ENCODE measurements around the gene SGF29. TPM values are rescaled to one million over a fixed set of nuclear protein-coding genes. Genes with fewer than 3 reads are reported as not detected.
"Not testable (repeated sequence)": the region's sequence is repeated elsewhere in the genome, so short reads cannot be mapped to it uniquely, and the experiment has no call there.

SGF29 gene
- polyA plus RNA-seq, 1 experiment: 1.7 TPM

DNA sequence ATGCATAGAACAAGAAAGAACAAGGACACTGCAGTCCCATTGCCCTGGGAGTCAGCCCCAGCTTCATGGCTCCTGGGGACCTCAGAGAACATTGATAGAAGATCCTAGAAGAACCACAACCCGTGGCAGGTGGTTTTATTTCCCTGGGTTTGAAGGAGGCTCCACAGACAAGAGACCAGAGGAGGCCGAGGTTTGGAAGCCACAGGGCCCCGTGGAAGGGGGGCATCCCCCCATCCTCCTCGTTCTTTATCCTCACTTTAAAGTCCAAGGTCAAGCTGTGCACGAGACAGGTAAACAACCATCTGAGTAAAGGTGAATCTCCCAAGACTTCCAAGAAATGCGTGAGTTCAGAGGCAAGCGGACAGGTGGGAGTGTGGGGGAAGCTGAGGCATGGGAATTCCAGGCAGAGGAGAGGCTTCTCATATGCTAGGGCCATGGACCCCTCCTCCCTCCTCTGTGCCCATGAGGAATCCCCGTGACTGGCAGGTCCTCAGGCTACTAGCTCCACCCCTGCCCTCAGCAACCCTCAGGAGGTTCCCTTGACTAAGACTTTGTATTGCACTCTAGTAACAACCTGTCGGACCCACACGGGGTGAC, 57.0 kb downstream of the SGF29 start:
- no peak for DNase-seq (ENCODE audit: low read depth, low spot score)
- peak overlapping the region; percentile 34 for H3K27ac ChIP-seq (ENCODE audit: low read depth, low read length)
- ChIA-PET POLR2A (no interaction called here), CTCF (interaction anchor here (0.6 to 0.9 kb wide), 3 partner anchors 11 to 23 kb away, joined by 3 to 4 read pairs (median 4); partner anchors contain the start of gene SULT1A2)
- no peak overlapping the region for H3K4me3 ChIP-seq (ENCODE audit: low read depth, low read length)
- TF ChIP-seq, protein P1, sequence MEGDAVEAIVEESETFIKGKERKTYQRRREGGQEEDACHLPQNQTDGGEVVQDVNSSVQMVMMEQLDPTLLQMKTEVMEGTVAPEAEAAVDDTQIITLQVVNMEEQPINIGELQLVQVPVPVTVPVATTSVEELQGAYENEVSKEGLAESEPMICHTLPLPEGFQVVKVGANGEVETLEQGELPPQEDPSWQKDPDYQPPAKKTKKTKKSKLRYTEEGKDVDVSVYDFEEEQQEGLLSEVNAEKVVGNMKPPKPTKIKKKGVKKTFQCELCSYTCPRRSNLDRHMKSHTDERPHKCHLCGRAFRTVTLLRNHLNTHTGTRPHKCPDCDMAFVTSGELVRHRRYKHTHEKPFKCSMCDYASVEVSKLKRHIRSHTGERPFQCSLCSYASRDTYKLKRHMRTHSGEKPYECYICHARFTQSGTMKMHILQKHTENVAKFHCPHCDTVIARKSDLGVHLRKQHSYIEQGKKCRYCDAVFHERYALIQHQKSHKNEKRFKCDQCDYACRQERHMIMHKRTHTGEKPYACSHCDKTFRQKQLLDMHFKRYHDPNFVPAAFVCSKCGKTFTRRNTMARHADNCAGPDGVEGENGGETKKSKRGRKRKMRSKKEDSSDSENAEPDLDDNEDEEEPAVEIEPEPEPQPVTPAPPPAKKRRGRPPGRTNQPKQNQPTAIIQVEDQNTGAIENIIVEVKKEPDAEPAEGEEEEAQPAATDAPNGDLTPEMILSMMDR (IDR thresholded peaks at IDR 0.05; ENCODE audit: low read depth, low read length): no peak
- H3K27me3 ChIP-seq (ENCODE audit: control insufficient read depth, insufficient read depth, low read length): peaks cover 37% of the 10 kb centered on the region
- no peaks in the 10 kb centered on the region; the same call in 1 of the 2 replicates for H3K9me3 ChIP-seq (ENCODE audit: control insufficient read depth, insufficient read depth, low read length)

DNA sequence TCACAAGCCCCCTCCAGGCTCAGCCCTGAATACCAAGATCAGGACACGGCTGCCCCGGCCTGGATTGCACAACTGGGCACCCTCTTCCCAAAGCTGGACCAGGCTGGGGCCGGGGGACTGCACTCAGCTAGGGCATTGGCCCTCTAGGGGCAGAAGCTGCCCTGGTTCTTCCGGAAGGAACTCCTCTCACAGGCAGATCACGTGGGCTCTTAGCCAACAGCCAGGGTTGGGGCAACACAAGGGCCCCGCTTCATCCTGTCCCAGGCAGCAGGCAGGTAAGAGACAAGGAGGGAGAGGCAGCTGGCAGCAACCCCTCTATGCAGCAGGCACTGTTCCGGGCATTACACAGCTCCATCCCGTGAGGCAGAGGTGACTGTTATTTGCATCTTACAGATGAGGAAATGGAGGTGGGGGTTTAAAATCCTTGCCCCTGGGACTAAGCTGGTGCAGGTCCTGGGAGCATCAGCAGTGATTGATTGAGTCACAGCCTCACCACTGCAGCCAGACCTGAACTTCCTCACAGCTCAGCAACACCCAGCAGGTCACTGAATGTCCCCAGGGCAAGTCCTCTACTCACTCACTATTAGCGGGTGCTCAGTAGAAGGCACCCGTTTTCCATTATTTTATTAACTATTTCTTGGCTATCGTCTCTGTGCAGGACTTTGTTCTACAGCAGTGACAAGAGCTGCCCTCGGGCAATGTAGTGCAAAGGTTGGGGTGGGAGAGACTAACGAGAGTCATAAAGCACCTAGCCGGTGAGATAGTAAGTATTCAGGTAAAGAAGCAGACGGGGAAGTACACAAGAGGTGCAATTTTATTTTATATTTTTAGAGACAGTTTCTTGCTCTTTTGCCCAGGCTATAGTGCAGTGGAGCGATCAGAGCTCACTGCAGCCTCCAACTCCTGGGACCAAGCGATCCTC, 58.9 kb downstream of the SGF29 start:
- H3K4me3 ChIP-seq (ENCODE audit: low read depth, low read length); H3K9me3 ChIP-seq (ENCODE audit: control insufficient read depth, insufficient read depth, low read length); DNase-seq (ENCODE audit: low read depth, low spot score); CTCF ChIA-PET; H3K27ac ChIP-seq (ENCODE audit: low read depth, low read length); POLR2A ChIA-PET: not testable (repeated sequence)
- H3K27me3 ChIP-seq (ENCODE audit: control insufficient read depth, insufficient read depth, low read length): peaks cover 26% of the 10 kb centered on the region

DNA sequence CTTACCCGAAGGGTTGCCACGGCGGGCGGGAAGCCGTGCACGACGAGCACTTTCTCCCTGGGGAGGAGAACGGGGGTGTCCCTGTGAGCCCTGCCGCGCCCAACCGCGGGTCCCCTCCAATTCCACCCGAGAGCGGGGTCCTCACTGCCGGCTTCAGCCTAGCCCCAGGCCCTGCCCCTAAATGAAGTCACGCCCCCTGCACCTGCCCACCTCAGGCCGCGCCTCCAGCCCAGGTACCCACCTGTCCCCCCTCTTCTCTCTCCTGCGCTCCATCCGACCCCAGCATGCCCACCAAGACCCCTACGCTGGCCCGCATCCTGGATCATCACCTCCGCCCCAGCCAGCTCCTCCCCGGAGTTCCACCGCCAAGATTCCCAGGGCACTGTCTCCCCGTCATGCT, 60.2 kb downstream of the SGF29 start:
- H3K27ac ChIP-seq (ENCODE audit: low read depth, low read length); H3K4me3 ChIP-seq (ENCODE audit: low read depth, low read length); CTCF ChIA-PET; H3K9me3 ChIP-seq (ENCODE audit: control insufficient read depth, insufficient read depth, low read length); POLR2A ChIA-PET; DNase-seq (ENCODE audit: low read depth, low spot score): not testable (repeated sequence)
- H3K27me3 ChIP-seq (ENCODE audit: control insufficient read depth, insufficient read depth, low read length): peaks cover 23% of the 10 kb centered on the region

DNA sequence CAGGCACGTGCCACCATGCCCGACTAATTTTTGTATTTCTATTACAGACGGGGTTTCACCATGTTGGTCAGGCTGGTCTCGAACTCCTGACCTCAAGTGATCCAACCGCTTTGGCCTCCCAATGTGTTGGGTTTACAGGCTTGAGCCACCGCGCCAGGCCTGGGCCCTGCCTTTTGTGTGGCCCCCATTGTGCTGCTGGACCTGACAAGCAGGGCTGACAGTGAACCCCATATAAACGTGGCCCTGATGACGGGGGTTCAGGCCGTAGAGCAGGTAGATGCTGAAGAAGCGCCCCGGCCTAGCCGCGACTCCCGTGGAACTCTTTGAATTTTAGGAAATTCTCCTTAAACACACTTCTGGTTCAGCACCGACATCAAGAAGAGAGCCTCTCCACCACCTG, 60.8 kb downstream of the SGF29 start:
- DNase-seq (ENCODE audit: low read depth, low spot score); H3K4me3 ChIP-seq (ENCODE audit: low read depth, low read length); POLR2A ChIA-PET; H3K9me3 ChIP-seq (ENCODE audit: control insufficient read depth, insufficient read depth, low read length); CTCF ChIA-PET; H3K27ac ChIP-seq (ENCODE audit: low read depth, low read length): not testable (repeated sequence)
- H3K27me3 ChIP-seq (ENCODE audit: control insufficient read depth, insufficient read depth, low read length): peaks cover 20% of the 10 kb centered on the region

DNA sequence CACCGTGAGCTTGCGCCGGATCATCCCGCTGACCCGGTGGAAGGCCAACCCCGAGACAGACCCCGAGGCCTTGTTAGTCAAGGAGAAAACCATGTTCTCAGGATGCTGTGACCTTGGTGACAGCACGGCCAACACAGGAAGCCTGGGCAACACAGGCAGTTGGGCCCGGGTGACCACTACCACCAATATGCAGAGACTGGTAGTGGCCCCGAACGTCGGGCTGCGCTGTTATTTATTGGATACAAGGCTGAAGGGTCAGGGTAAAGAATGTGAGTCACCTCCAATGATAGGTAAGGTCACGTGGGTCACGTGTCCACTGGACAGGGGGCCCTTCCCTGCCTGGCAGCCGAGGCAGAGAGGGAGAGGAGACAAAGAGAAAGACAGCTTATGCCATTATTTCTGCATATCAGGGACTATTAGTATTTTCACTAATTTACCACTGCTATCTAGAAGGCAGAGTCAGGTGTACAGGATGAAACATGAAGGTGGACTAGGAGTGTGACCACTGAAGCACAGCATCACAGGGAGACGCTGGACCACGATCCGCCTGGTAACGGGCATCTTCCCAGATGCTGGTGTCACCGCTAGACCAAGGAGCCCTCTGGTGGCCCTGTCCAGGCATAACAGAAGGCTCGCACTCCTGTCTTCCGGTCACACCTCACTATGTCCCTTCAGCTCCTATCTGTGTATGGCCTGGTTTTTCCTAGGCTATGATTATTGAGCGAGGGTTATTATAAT, 61.9 kb downstream of the SGF29 start:
- H3K9me3 ChIP-seq (ENCODE audit: control insufficient read depth, insufficient read depth, low read length); POLR2A ChIA-PET; DNase-seq (ENCODE audit: low read depth, low spot score); H3K27ac ChIP-seq (ENCODE audit: low read depth, low read length); H3K4me3 ChIP-seq (ENCODE audit: low read depth, low read length): not testable (repeated sequence)
- TF ChIP-seq, protein P1 (IDR thresholded peaks at IDR 0.05; ENCODE audit: low read depth, low read length): peak; percentile 53
- CTCF ChIA-PET: interaction anchor here (0.7 to 2.1 kb wide), 2 partner anchors 62 to 338 kb away, joined by 4 to 7 read pairs; partner anchors contain the start of gene SGF29
- H3K27me3 ChIP-seq (ENCODE audit: control insufficient read depth, insufficient read depth, low read length): peaks cover 14% of the 10 kb centered on the region

DNA sequence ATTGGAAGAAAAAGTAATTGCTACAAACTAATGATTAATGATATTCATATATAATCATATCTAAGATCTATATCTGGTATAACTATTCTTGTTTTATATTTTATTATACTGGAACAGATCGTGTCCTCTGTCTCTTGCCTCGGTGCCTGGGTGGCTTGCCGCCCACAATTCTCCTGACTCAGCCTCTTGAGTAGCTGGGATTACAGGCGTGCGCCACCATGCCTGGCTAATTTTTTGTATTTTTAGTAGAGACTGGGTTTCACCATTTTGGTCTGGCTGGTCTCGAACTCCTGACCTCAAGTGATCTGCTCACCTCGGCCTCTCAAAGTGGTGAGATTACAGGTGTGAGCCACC, 62.5 kb downstream of the SGF29 start:
- H3K9me3 ChIP-seq (ENCODE audit: control insufficient read depth, insufficient read depth, low read length); H3K4me3 ChIP-seq (ENCODE audit: low read depth, low read length); POLR2A ChIA-PET; H3K27ac ChIP-seq (ENCODE audit: low read depth, low read length); DNase-seq (ENCODE audit: low read depth, low spot score): not testable (repeated sequence)
- peaks cover 12% of the 10 kb centered on the region for H3K27me3 ChIP-seq (ENCODE audit: control insufficient read depth, insufficient read depth, low read length)
- CTCF ChIA-PET: interaction anchor here (0.7 to 2.1 kb wide), 2 partner anchors 62 to 339 kb away, joined by 4 to 7 read pairs; partner anchors contain the start of gene SGF29
